ENCODE results near the gene IGF2BP3.

IGF2BP3 gene

DNA sequence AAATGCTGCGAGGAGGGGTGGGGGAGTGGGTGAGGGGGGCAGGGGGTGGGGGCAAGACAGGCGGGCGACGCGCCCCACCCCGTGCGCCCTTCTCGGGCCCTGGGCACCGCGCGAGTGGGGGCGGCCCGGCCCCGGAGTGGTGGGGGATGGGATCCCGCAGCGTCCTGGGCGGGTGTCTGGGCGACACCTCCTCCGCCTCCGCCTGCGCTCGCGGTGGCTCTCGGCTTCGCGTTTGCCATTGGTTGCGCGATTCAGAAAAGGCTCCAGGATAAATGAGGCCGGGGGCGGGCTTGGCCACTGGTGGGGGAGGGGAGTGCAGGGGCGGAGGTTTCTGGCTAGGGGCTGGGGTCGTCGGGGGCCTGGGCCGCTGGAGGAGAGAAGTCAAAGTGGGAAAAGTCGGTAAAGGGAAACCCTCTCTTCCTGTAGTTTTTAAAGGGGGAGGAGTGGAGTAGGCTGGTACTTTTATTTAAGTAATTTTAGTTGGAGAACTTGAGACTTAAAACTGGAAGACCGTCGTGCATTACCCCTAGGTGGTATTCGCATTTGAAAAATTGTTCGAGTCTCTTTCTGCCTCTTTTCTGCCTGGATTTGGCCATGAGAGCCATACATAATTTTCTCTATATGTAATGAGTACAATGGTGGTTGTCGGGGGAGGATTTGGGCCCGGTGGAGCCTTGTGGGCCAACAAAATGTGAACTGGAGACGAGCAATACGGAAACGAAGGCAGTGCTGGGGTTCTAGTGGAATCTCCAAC lies 992 bp upstream of the IGF2BP3 start:
- DNase-seq = no peak

DNA sequence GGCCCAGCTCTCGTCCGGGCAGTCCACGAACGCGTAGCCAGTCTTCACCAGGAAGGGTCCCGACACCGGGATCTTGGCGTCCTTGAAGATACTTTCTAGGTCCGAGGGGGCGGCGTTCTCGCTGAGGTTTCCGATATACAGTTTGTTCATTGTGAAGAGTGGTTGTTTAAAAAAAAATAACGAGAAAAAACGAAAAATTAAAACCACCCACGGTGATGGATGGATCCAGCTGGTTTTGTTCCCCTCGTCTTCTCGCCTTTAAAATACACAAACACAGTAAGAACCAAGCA lies 385 bp downstream of the IGF2BP3 start:
- no peak for DNase-seq

DNA sequence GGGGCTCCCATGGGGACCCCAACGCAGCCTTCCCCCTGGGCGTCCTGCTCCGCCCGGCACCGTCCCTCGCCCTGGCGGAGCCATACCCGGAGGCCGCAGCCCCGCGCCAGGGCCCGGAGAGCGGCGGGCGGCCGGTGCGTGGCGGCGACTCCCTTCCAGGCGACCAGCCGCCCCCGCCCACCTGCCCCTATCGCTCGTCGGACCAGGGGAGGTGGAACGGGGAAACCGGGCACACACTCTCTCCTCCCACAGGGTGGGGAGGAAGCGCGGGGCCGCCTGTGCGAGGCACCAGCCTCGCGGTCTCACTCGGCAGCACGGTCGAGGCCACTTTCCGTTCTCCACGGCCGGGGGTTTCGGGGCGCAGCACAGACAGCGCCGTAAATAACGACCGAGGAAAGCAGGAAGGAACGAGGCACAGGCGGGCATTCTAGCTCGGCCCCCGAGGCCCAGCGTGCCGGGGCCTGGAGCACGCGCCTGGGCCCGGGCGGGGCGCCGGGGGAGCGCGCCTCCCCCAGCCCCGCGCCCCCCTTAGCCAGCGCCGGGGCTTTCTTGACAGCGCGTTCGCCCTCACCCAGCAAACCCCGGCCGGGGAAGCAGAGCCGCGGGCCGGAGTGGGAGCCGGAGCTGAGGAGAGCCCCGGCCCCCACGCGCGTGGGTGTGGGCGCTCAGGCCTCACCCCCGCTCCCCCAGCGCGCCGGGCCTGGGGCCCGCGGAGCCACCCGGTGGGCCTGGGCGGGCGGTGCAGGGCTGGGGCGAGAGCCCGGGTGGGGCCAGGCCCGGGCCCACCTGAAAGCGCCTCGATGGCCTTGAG lies 936 bp downstream of the IGF2BP3 start:
- DNase-seq = no peak

DNA sequence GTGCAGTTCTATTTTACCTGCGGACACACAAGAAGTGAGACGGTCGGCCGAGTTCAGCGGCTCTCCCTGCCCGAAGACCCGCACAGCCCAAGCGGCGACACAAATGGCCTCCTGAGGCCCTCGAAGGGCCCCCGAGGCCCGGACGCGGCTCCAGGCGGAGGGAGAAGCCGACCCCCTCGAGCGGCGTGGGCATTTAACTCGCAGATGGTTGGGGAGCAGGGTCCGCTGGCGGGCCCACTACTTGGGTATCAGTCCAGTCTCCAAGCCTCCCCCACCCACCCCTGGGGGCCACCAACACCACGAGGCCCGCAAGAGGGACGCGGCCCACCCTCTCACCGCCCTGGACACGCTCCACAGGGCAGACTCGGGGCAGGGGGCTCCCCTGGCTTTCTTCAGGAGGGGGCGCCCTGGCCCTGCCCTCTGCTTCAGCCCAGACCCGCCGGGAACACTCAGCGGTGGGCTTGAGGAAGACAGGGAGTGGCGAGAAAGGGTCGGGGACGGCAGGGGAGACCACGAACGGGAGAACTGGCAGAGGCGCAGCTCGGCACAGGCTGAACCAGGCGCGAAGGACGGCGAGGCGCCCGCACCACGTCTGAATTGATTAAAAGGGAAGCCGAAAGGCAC lies 1.7 kb downstream of the IGF2BP3 start:
- no peak for DNase-seq

DNA sequence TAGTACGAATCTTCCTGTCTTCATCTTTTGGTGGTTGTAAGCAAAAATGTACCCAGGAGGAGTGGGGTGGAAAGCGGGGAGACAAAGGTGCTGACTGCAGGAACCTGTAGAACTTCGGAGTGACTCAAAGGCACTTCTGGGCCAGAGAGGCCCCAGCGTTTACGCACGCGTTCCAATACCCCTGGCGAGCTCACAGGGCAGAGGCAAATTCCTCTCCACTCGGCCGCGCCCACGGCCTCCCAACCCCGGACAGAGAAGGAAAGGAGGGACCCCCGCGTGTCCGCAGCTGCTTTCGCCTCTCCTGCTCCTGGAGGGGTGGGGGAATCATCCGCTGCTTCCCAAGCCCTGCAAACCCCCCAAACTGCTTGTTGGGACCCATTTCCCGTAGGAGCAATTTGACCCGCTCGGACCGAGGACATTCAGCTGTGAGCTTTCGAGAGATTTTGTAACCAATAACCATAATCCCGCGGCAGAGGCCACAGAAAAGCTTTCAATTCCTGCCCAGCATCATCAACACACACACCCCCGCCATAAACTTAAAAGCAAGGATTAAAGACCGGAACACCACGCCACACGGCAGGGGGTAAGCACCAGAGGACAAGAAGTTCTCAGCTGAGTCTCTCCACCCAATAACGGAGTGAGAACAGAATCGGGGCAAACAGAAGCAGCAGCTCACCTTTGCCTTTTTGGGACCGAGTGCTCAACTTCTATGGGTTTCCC lies 2.3 kb downstream of the IGF2BP3 start:
- no peak for DNase-seq

DNA sequence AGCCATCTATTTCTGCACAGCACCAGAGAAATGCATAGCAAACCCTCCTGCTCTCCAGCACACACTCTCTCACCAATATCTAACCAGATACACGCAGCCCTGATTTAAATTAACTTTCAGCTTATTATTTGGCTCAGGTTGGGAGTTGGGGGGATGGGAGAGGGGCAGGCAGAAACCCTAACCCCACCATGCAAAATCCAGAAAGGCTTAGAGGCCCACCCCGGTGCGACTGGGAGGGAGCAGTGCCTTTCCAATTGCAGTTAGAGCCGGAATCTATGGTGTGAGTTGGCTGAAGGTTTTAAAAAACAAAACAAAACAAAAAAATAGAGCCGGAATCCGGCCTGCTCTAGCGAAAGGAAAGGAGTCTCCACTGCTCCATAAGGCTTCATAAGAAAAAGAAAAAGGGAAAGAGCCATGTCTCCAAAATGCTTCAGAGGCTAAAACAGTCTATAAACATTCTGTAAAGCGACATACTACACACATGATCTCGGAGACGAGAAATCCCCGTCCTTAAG lies 2.9 kb downstream of the IGF2BP3 start:
- DNase-seq = no peak

DNA sequence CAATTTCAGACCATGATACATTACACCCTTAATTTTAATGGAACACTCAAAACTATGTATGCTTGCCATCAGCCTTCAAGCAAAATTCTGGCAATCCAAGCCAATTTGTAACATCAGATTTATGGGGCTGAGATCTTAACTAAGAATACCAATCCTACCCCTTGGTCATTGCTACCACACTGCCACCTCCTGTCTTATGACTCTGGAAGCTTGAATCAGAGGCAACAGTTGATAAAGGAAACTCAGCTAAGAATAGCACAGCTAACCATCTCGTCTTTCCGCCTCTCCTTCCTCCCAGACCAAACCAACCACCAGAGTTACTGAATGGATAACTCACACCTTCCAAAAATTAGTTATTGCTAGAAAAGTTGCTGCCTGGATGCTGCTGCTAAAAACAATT lies 7.4 kb downstream of the IGF2BP3 start:
- DNase-seq = no peak

DNA sequence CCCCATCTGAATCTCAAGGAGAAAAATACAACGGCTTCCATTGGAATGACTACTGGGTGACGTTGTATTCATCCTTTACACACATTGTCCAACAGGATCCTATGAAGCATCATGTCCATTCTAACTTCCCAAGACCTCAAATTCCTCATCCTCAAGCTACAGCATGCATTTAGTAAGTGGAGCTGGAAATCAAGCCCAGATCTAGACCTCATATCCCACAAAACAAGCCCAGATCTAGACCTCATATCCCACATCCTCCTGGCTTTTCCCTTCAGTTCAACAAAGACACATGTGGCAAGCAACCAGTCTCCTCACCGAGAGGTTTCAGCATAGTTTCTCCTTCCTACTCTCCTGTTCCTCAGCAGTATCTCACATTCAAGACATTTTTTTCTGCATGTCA lies 12.2 kb downstream of the IGF2BP3 start:
- no peak for DNase-seq

DNA sequence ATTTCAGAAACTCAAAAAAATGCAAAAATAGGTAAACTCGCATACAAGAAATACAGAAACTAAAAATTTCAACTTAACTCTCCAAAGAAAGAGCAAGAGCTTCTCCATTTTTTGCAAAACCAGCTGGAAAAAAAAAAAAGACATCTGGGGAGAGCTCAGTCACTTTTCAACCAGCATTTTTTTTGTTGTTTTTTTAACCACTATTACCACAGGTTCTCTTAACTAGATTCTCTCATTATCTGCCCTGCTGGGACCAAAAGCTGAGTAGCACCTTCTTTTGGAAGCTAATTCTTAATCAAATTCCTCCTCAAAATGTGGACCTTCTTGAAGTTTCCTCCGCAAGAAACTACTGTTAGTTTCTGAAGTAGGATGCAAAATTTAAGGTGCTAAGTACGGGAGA lies 14.2 kb downstream of the IGF2BP3 start:
- no peak for DNase-seq

DNA sequence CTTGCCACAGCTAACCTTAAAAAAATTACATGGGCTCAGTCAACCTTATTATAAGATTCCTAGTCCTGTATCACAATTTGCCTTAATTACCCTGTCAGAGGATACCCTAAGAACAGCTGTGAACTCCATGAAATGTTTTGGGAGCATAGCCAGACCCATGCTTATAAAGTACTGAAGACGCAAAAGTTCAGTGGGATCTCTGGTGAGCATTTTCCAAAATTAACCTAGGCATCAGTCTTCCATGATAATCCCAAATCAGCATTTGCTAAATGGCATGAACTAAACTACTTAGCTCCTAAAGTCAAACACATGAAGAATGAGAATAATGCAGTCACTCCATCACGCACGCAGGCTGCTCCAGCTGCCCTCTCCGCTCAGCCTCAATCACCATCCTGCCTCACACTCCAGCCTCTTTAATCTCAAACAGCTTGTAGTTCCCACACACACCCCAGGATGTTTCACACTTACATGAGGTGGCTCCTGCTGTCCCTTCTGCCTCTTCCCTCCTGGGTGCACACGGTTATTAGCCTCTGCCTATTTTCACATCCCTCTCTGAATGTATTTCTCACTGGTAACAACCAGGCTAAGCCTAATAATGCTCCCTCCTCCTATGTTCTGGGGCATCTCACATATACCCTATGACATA lies 15.3 kb downstream of the IGF2BP3 start:
- no peak for DNase-seq

DNA sequence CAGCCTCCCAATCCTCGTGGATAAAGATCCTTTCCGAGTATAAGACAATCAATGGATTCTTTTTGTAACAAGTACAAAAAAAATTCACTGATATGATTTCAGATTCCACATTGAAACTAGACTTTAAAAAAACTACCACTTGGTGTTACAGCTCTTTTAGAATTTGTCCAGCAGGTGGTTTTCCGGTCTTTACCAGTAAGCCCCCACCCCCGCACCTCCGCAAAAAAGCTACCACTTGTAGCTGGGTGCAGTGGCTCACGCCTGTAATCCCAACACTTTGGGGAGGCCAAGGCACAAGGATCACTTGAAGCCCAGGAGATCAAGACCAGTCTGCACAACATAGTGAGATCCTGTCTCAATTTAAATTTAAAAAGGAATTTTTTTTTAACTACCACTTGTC lies 19.8 kb downstream of the IGF2BP3 start:
- DNase-seq = no peak

DNA sequence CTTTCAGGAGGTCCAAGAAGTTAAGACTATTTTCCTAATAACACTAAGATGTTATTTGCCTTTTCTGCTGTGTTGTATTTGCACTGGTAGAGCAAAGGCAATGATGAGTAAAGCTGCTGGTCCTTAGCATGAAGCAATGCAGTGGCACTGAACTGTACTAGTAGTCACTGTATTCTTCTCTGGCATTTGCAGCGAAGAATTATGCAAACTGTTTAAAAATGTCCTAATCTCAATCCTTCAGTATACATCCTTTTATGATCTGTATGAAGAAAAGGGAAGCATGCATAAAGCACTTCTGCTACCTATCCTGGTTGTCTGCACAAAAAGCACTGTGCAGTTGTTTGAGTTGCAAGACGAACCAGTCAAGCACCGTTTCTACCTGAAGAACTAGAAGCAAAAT lies 20.4 kb downstream of the IGF2BP3 start:
- DNase-seq = no peak

DNA sequence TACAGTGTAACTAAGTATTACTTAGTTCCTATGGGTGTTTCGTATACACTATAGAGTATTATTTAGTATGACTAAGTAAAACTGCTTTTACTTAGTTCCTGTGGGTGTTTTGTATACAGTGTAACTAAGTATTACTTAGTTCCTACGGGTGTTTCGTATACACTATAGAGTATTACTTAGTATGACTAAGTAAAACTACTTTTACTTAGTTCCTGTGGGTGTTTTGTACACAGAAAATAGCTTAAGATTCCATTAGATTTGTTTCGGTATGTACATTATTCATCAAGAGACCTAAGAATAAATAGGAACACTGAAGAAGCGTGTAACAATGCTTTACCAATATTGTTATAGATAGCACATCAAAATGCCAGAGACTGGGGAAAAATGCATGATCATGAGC lies 25.0 kb downstream of the IGF2BP3 start:
- no peak for DNase-seq

DNA sequence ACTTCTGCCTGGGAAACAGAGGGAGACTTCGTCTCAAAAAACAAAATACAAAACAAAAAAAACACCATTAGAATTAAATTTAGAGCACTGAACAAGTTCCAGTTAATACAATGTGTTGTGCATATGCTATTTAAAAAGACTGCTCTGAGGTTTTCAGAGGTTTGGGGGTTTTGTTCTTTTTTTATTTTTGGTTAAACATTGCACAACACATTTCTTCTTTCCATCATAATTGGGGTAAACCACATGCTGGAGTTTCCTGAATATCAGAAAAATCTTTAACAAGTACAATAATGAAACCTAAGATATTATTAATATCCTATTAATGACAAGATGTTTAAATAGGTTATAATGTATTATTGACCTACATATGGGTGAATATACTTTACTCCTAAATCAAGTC lies 26.3 kb downstream of the IGF2BP3 start:
- no peak for DNase-seq

DNA sequence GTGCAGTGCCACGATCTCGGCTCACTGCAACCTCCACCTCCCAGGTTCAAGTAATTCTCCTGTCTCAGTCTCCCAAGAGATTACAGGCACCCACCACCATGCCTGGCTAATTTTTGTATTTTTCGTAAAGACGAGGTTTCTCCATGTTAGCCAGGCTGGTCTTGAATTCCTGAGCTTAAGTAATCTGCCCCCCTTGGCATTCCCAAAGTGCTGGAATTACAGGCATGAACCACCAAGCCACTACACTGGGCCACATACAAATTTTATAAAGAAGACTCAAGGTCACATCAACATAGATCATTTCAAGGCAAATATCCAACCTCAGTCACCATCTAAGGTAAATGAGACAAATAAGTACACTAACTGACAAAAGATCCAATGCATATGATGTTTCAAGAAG lies 32.1 kb downstream of the IGF2BP3 start:
- no peak for DNase-seq

DNA sequence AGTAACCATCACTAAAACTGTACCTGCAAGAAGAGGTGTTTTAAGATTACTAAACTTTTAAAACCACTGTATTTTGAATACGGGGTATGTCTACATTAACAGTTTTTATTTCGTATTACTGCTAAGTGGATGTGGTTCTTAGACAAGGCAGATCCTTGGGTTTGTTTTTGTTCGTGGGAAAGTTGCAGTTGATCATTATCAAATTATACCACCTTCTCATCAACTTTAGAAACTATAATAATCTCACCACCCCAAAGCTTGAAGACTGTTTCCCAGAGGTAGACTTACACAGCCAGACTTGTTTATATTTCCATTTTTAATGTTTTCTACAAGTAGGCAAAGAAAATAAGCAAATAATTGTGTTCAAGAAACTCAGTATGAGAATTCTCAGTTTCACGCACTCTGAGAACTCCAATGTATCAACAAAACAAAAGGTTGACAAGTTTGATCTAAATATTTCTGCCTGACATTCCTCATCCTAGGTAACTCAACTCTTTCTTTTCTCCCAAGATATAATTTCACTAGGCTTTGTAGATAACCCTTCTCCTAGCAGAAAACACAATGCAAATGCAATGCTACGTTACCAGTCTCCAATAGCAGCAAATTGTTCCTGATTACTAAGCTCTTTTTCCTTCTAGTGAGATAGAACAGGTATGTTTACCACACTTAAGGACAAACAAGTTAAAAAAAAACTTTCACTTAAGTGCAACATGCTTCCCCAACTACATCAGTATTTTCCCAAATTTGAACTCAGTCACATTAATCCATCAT lies 36.0 kb downstream of the IGF2BP3 start:
- no peak for DNase-seq

DNA sequence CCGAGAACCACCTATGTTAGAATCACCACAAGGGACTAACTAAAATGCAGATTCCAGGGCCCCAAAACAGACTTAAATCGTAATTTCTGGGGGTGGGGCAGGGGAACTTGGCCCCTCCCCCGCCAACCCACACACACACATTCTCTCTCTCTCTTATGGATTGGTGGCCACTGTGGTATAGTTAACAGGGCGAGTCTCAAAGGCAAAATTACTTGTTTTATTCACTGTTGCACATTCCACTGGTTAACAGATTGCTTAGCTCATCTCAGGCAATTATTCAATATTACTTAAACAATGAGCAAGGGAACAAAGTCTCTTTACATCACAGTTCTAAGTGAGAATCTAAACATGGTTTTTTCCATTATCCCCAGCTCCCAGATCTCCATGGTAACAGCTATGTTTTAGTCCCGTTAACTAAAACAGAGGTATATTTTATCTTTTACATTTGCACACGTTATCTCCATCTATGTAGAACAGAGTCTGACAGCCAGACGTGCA lies 38.5 kb downstream of the IGF2BP3 start:
- no peak for DNase-seq

DNA sequence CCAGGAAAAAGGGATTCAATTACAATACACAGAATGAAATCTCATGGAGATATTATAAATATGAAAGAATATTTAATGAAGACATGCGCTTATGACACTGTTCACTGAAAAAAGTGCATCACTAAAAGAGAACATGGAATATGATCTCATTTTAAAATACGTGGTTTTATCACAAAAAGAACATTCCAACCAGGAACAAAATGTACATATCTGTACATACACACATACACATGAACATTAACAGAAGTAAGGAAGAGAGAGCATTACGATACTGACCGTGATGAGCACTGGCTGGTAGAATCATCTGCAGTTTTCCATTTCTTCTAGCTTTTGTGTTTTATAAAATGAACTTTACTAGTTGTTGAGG lies 39.4 kb downstream of the IGF2BP3 start:
- no peak for DNase-seq

DNA sequence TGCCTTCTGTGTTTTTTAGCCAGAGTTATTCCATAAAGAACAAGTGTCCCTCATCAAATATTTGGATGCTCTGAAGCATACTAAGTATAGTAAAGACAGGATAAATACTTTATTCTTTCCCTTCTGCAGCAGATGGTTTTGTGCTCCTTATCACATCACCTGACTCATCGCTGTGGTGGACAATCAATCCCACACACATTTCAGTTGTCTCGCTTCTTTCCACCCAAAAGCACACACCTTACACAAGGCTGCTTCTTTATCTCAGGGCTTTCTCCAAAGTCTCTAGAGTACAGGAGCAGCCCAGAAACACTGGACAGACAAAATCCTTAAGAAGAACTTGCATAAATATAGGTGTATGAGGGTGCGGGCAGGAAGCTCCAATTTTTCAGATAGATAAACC lies 43.4 kb downstream of the IGF2BP3 start:
- DNase-seq = no peak

DNA sequence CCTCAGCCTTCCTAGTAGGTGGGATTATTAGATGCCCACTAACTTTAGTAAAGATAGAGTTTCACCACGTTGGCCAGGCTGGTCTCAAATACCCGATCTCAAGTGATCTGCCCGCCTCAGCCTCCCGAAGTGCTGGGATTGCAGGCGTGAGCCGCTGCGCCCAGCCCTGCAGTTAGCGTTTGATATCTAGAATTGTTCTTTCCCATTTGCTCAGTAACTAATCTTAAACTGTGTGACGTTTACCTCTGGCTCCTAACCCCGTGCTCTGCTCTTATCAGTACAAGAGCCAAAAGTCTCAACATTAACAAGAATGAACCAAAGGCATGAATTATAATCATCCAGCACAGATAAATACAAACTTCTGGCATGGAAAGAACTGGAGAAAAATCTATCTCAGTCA lies 47.4 kb downstream of the IGF2BP3 start:
- no peak for DNase-seq

DNA sequence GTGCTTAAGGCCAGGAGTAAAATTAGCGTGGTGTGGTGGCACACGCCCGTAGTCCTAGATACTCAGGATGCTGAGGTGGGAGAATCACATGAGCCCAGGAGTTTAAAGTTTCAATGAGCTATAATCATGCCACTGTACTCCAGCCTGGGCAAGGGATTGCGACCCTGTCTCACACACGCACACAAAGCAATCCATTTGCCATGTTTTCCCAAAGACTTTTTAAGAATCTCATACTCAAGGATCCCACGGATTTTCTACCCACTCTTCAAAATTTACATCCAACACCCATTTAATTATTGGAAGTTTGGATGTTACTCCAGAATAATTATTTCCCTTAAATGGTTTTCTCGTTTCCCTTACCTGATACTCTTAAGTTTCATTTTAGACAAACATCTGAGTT lies 47.9 kb downstream of the IGF2BP3 start:
- no peak for DNase-seq

DNA sequence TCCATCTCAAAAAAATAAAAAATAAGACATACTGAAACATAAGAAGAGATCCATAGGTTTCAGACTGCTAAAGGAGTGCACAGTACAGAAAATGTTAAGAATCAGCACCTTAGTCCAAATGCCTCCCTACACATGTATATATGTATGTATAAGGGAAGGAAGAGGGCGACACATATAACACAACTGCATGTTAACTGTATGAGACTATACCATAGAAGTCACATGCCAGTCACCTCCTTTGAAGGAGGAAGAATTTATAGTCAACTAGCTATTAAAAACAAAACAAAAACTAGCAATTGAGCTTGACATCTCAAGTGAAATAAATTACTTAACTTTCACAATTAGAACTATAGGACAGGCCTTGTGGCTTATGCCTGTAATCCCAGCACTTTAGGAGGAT lies 50.4 kb downstream of the IGF2BP3 start:
- no peak for DNase-seq

All from NK-92 treated with Interleukin-12 subunit alpha and Interleukin-12 subunit beta, amount 100 ng/mL, for 24 hours (cell line).